ENCODE measurements around the gene THAP4.
"Not testable (repeated sequence)": the region's sequence is repeated elsewhere in the genome, so short reads cannot be mapped to it uniquely, and the experiment has no call there.

The THAP4 gene

GRCh38 chr2:241577413-241578122 lies 59.4 kb downstream of the THAP4 start:
- no peak for DNase-seq

DNA sequence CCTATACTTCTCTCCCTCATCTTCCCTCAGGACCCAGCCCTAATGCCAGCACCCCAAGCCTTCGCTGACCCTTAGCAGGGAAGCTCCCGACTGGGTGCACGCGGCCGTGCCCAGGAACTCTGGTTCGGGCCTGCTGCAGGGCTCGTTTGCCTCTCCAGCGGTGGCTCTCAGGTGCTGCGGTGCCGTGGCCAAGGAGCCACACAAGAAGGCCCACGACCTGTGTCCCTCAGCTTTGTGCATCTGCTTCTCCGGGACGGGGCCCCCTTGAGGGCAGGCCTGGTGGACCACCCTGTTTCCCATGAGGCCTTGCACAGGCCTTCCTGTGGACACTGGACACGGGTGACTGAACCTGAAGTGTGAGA lies 60.7 kb downstream of the THAP4 start:
- DNase-seq: no peak

- DNase-seq: no peak
Measured at GRCh38 chr2:241575624-241576292, 61.2 kb downstream of the THAP4 start.

DNA sequence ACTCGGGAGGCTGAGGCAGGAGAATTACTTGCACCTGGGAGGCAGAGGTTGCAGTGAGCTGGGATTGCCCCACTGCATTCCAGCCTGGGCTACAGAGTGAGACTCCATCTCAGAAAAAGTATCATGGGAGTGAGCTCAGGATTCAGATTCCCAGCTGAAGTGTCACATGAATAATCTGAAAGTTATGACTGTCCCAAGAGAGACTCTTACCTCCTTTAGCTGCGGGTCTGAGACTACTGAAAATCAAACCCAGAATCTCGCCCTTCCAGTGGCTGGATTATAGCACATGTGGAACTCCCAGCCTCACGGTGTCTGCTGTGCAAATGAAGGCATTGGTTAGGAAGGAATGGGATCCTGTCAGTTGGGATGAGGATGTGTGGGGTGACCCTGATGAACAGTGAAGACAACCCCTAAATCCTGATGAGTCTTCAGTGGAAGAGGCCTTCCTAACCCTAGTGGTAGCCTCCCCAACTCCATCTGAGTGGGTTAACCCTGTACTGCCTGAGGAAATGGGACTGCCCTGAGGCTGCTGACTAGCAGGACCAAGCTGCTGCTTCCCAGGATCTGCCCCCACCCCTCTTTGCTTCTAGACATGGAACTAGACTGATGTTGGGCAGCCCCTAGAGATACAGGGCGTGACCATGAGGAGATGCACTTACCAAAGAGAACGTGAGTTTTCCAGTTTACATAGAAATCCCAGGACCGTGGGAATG lies 61.9 kb downstream of the THAP4 start:
- no peak for DNase-seq

- DNase-seq: no peak
Measured at GRCh38 chr2:241573741-241574140, 63.2 kb downstream of the THAP4 start.

- DNase-seq: not testable (repeated sequence)
Measured at GRCh38 chr2:241572915-241573651, 63.9 kb downstream of the THAP4 start.

DNA sequence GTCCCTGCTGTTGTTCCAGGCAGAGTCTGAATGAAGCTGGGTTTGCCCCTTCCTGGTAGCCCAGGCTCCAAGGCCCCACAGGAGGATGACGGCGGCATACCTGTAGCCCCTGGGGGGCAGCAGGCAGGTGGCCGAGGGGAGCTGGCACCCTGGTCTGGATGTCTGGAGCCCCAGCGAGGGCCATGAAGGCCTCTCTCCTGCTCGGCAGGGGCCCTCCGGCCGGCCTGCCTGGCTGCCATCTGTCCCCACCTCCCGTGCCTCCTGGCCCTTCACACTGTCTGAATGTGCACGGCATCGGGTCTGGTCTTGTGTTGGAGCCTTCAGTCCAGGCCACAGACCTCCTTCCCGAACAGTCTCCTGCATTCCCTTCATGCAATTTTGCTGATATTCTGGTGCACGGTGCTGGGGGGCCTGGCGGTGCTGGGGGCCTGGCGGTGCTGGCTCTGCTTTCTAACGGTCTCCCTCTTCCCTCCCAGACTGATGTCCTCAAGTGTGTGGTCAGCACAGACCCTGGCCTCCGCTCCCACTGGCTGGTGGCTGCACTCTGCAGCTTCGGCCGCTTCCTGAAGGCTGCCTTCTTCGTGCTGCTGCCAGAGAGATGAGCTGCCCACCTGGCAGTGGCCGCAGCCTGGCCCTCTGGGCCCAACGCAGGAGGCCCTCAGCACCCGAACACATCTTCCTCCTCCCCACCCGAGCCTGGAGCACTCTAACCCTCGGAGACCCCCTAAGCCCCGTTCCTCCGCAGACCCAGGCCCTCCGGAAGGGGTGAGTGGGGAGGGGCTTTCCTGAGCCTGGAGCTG lies 64.9 kb downstream of the THAP4 start:
- DNase-seq: no peak

DNA sequence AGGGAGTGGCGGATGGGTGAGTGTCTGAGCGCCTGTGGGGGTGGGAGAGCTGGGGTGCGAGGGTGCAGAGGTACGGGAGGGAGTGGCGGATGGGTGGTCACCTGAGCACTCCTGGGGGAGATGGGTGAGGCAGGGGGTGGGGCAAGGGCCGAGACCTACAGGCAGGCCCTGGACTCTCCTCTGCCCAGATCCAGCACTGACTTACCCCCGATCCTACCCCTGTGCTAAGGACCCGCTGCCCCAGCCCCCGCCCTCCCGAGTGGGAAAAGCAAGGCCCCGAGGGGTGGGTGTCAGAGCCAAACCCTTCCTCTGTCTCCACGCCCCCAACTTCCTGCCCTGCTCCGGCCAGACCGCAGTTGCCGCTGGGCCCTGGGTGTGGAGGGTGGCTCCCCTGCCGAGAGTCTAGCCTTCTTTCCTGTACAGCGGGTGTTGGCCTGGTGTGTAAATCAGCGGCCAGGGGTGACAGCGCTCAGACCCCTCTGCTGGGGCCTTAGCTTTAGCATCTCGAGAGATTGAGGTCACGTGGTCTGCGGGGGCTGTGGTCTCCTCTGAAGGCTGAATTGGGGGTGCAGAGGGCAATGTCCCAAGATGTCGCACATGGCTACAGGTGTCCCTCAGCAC lies 65.9 kb downstream of the THAP4 start:
- no peak for DNase-seq

- DNase-seq: no peak
Measured at GRCh38 chr2:241569831-241570281, 67.1 kb downstream of the THAP4 start.

DNA sequence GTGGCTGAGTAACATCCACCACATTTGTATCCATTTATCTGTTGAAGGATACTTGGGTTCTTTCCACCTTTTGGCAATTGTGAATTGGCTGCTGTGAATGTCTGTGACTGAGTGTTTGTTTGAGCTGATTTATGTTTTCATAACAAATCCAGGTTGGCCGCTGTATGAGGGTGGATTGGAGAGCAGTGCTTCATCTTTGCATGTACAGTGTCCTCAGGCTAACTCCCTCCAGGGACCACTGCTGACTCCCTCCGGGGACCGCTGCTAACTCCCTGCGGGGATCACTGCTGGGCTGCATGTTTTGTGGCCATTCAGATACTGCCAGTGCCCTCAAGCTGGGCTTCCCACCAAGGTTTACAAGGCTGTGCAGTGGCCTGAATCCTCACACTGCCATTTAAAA lies 68.2 kb downstream of the THAP4 start:
- DNase-seq: no peak

- DNase-seq: no peak
Measured at GRCh38 chr2:241567776-241568175, 69.2 kb downstream of the THAP4 start.

DNA sequence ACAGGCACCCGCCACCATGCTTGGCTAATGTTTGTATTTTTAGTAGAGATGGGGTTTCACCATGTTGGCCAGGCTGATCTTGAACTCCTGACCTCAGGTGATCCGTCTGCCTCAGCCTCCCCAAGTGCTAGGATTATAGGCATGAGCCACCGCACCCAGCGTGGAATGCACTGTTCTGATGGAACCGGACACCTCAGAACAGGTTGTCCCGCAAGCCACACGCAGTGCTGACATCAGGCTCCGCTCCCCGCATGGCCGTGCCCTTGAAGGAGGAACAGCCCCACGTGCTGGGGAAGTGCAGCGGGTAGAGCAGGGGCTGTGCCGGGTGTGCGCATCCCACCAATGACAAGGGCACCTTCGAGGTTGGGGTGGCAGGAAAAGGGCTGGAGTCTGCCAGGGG lies 69.7 kb downstream of the THAP4 start:
- DNase-seq: not testable (repeated sequence)

- no peak for DNase-seq
Measured at GRCh38 chr2:241566468-241566867, 70.5 kb downstream of the THAP4 start.

DNA sequence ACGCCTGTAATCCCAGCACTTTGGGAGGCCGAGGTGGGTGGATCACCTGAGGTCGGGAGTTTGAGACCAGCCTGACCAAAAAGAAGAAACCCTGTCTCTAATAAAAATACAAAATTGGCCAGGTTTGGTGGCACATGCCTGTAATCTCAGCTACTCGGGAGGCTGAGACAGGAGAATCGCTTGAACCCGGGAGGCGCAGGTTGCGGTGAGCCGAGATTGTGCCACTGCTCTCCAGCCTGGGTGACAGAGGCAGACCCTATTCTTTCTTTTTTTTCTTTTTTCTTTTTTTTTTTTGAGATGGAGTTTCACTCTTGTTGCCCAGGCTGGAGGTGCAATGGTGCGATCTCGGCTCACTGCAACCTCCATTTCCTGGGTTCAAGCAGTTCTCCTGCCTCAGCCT lies 70.9 kb downstream of the THAP4 start:
- DNase-seq: not testable (repeated sequence)

GRCh38 chr2:241565411-241565810 lies 71.5 kb downstream of the THAP4 start:
- no peak for DNase-seq

GRCh38 chr2:241564596-241565410 lies 72.2 kb downstream of the THAP4 start:
- DNase-seq: no peak

DNA sequence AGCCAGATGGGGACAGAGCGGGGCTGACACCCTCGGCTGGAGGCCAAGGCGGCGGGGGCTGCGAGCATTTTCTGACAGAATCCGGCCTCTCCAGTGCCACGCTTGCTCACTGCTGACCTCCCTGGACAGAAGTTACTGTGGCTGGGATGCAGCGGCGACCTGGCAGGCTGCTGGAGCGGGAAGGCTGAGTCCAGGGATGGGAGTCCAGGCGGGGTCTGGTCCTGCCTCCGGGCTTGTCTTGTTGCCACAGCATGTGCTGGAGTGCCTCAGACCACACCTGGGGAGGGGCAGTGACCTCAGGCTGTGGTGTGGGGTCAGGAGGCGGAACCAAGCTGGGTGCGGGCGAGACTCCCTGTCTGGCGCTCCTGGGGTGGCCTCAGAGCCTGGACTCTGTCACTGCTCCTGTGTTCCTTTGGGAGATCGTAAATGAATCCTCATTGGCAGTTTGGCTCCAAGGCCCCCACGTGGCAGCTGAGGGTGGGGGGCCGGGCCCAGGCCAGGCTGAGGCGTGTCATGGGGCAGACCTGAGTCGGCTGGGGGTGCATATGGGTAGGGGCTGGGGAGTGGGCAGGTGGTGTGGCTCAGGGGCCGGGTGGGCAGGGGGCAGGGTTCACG lies 72.9 kb downstream of the THAP4 start:
- DNase-seq: no peak

GRCh38 chr2:241563571-241563980 lies 73.4 kb downstream of the THAP4 start:
- no peak for DNase-seq

DNA sequence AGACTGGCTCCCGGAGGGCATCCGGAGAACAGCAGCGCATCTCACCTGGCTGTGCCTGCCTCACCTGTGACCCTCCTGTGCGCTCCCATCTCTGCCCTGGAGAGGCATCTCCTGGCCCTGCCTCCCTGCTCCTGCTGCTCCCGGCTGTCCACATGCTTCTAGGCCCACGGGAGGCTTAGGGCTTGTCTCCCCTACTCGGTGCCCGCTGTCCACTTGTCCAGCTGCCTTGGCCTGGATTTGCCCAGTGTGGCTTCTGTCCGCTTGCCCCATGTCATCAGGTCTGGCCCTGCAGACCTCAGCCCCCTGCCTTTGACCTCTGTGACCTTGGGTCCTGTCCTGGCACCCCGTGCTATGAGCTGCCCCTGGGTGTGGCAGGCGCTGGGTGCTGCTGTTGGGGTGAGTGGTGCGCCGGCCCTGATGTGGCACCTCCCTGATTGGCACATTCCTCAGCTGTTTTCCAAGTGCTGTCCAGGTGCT lies 73.9 kb downstream of the THAP4 start:
- DNase-seq: no peak

- DNase-seq: no peak
Measured at GRCh38 chr2:241562269-241562891, 74.6 kb downstream of the THAP4 start.

Measured in NCI-H1930 (cell line).